NK-92 treated with Interleukin-12 subunit alpha and Interleukin-12 subunit beta, amount 100 ng/mL, for 24 hours (cell line): ENCODE measurements around the gene DLX3.
"Not testable (repeated sequence)": the region's sequence is repeated elsewhere in the genome, so short reads cannot be mapped to it uniquely, and the experiment has no call there.

ENCODE experiments used
- DNase-seq: peaks from one replicate; lab custom pipeline; 2025; lab: John Stamatoyannopoulos, UW

Gene DLX3

GRCh38 chr17:49995055-49995738 lies at the start of gene DLX3:
DLX3 (minus strand) TSS chr17:49995224; CDS start chr17:49994998, 226 bp downstream.
- DNase-seq = no peak

- no peak for DNase-seq
These were observed 49.5 kb upstream of the DLX3 start for GRCh38 chr17:50044483-50044882.

GRCh38 chr17:50043290-50044148 lies 48.5 kb upstream of the DLX3 start:
- no peak for DNase-seq

GRCh38 chr17:50042211-50042610 lies 47.2 kb upstream of the DLX3 start:
- DNase-seq = no peak

DNA sequence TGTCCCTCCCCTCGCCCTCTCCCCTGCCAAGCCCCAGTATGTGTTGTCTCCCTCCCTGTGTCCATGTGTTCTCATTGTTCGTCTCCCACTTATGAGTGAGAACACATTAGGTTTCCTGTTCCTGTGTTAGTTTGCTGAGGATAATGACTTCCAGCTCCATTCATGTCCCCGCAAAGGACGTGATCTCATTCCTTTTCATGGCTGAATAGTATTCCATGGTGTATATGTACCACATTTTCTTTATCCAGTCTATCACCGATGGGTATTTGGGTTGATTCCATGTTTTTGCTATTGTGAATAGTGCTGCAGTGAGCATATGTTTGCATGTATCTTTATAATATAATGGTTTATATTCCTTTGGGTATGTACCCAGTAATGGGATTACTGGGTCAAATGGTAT lies 45.5 kb upstream of the DLX3 start:
- not testable (repeated sequence) for DNase-seq

- DNase-seq = no peak
These were observed 44.0 kb upstream of the DLX3 start for GRCh38 chr17:50039058-50039457.

DNA sequence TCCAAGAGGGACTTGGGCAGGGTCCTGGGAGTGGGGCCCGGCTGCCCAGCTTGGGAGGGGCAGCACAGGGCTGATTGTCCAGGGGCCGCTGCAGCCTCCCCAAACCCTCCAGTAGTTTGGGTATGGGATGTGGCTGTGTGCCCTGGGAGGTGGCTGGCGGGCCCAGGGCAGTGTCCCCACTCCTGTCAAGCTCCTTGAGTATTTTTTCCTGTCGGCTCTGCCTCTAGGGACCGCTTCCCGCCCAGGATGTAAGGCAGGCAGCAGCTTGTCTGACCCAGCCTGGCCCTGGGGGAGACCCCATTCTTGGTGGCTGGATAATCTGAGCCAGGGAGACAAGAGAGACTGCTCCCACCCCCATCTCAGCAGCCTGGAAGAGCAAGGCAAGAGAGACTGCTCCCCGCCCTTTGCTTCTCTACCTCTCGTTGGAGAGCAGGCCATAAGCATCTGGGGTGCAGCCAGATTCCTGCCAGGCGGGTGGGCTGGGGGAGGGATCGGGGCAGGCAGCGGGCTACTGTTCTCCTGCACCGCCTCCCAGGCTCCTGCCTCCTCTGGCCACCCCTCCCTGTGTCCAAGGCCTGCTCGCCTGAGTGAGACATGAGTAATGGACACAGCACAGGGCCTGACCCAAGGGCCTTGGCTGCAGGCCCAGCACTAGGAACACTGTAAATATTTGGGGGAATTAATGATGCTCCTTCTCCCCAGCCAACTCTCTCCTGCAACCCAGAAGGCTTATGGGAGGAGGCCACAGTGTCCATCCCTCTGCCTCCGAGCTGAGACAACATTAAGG lies 42.5 kb upstream of the DLX3 start:
- no peak for DNase-seq

DNA sequence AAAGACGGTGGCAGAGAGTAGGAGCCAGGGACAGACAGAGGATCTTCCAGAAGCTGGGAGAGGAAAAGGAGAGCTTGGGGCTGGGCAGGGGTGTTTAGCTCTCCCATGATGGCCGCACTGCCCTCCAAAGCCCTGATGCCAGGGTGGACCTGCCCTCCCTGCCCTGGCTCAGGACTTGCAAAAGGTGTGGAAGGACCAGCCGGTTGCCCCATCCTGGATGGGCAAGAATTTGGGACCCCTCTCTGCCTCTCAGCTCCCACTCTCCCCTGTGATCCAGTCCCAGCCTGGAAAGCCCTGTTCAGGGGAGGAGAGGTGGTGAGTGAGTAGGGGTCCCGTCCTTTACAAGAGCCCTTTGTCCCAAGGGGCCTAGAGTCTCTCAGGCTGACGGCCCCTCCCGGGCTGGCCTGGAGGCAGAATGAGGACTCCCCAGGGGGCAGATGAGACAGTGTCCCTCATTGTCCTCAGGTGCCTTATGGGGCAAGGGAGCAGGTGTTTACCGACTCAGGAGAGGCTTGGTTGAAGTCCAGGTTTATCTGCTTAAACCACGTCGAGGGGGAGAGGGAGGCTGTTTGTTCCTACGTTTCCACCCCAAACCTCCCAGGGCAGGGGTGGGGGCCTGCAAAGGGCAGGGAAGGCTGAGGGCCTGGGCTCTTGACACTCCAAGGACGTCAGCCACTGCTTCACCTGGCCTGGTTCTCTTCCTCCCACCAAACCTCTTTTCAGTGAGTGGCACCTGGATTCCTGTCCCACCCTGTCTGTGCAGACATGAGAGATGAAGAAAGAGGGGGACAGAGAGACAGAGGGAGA lies 41.6 kb upstream of the DLX3 start:
- no peak for DNase-seq

DNA sequence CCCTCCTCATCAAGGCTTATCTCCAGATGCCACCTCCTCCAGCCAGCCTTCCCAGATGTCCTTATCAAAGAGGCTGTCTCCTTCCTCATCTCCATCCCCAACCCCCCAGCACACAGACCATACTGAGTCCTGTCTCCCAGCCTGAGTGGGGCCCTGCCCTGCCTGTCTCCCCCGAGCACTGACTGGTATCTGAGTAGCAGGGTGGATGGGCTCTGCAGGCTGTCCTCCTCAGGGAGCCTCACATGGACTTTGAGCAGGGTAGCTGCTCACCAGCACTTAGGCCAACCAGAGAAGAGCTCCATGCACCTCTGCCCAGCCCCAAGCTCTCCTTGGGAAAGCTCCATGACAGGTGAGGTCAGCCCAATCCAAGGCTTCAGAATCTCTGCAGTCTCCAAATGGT lies 40.9 kb upstream of the DLX3 start:
- DNase-seq = no peak

GRCh38 chr17:50035421-50035879 lies 40.4 kb upstream of the DLX3 start:
- no peak for DNase-seq

DNA sequence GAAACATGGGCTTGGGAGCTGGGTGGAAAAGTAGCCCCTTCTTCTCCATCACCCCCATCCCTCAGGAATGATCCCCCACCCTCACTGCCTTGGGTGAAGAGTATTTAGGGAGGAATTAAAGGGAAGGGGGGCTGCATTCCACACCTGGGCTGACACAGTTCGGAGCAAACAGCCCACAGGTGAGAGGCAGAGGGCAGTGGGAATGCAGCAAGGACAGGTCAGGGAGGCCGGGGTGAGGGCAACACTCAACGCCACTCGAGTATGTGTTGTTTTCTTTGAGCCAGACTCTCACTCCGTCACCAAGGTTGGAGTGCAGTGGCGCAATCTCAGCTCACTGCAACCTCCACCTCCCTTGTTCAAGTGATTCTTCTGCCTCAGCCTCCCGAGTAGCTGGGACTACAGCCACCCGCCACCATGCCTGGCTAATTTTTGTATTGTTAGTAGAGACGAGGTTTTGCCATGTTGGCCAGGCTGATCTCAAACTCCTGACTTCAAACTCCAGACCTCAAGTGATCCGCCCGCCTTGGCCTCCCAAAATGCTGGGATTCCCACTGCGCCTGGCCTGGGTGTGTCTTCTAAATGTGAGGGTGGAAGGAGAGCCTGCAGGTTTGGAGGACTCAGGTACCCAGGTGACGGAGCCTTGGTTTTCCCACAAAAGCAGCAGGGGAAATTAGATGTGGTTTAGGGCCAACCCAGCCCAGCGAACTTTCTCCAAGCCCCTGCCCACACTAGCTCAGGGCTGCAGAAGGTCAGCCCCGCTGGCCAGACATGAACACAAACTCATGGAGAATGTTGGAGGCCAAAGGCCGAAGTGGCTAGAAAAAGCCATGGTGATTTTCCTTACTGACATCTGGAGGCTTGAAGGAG lies 39.7 kb upstream of the DLX3 start:
- no peak for DNase-seq

DNA sequence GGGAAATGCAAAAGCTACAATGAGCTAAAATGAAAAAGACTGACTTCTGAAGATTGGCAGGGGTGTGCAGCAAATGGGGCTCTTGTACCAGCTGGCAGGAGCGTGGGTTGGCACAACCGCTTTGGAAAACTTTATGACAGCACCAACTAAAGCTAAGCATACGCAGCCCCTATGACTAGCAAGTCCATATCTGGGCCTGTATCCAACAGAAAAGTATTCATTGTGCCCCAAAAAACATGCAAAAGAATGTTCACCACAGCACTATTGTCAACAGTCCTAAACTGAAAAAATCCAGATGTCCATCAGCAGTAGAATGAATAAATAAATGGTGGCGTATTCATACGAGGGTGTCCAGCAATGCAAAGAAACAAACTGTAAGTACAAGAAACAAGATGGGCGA lies 38.3 kb upstream of the DLX3 start:
- DNase-seq = no peak

DNA sequence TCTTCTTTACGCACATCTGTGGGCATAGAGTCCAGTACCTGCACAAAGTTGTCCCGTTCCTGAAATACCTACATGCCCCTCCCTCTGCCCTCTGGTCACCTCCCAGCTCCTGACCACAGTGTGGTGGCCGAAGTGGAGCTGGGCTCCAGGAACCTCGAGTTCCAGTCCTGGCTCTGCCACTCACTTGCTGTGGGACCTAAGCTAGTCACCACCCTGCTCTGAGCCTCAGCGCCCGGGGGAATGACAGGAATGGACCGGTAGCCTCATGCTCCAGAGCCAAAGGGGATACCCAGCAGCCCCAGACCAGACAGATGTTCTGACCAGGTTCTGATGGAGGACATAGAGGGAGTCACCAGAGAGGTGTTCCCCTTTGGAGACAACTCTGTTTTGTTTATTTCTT lies 34.2 kb upstream of the DLX3 start:
- DNase-seq = no peak

DNA sequence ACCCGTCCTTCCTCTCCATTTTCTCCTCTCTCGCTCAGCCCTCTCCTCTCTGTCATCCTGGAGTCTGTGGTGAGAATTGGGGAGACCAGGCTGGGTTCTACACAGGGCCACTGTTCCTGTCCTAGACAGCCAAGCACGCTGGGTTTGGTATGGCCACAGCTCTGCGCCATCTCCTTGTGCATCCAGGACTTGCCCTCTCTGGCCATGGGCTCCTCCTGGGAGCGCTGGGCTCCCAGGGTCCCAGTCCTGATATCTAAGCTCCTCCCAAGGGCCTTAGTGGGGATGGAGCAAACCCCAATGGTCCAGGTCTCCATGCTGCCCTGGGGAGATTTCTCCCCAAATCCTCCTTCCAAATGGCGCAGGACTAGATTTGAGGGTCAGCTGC lies 33.7 kb upstream of the DLX3 start:
- DNase-seq = no peak

GRCh38 chr17:50027881-50028735 lies 33.1 kb upstream of the DLX3 start:
- no peak for DNase-seq

DNA sequence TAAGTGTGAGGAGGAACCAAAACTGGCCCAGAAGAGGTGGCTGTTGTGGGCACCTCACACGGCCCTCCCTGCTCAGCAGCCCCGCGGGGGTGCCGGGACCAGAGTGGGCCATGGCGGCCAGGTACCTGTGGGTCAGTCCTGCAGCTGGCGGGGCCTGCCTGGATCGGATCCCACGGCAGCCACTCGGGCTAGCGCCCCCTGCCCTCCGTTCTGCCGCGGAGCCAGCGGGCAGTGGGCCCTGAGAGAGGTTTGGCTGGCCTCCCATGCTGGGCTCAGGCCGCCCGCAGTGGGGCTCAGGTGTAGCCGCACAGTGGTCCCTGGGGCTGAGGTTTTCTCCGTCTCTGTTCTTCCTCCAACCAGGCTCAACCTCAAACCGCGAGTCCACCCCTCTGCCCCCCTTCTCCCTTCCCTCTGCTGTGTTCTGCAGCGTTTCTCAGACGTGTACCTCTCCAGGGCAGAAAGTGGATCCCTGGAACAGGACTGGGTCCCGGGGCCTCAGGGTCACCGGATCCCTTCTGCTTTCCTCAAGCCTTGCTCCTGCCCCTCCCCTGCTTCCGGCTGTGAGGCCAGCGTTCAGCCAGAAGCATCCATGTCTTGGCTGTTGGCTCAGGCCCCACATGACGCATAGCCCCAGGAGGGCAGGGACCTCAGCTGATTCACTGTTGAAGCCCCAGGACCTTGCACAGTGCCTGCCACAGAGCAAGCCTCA lies 32.3 kb upstream of the DLX3 start:
- no peak for DNase-seq

- DNase-seq = peak; percentile 60
These were observed 31.8 kb upstream of the DLX3 start for GRCh38 chr17:50026837-50027171.

GRCh38 chr17:50026046-50026675 lies 31.1 kb upstream of the DLX3 start:
- no peak for DNase-seq

DNA sequence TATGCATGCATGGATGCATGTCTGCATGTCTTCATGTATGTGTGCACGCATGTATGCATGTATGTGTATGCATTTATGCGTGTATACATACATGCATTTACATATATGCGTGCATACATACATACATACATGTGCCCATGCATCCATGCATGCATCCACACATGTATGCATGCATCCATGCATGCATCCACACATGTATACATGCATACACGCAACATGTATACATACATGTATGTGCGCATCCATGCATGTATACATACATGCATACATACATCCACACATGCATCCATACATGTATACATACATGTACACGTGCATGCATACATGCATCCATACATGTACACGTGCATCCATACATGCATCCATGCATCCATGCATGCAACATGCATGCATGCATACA lies 29.8 kb upstream of the DLX3 start:
- no peak for DNase-seq
